ENCODE measurements around the gene RFX1.
A peak's percentile ranks its signal among the peaks of the same experiment; 100 is the strongest.
"Not testable (repeated sequence)": the region's sequence is repeated elsewhere in the genome, so short reads cannot be mapped to it uniquely, and the experiment has no call there.

The RFX1 gene

DNA sequence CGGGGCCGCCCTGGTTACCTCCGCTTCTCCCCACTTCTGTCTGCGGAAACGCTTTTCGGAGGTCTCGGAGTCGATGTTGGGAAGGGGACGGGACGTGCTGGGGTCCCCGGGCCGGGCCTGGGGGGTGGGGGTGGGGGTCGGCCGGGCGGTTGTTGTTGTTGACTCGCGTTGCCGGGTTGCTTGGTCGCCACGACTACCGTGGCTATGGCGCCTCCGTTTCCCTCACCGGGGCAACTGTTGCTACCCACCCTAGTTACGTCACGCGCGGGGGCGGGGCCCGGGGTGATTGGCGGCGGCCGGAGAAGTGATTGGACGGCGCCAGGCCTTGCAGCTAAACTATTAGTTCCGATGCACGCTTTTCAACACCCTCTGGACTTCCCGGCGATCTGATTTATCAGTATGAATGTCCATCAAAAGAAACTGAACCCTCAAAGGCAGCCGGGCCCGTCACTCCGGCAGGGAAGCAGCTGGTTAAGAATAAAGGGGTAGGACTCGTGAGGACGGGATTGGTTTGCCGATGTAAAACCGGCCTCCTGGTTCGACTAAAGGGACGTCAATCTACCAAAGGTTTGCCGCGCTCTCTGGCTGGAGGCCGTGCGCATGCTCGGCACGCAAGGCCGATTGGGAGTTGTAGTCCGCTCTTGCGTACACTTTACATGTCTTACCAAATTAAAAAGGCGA lies at the start of gene RFX1:
Gene RFX1 (minus strand): TSS at position 236 of the 681 bp plus-strand sequence. CDS start 12,477 bp downstream, outside the sequence.
- DNase-seq (ENCODE audit: low spot score), result peak; percentile 93

DNA sequence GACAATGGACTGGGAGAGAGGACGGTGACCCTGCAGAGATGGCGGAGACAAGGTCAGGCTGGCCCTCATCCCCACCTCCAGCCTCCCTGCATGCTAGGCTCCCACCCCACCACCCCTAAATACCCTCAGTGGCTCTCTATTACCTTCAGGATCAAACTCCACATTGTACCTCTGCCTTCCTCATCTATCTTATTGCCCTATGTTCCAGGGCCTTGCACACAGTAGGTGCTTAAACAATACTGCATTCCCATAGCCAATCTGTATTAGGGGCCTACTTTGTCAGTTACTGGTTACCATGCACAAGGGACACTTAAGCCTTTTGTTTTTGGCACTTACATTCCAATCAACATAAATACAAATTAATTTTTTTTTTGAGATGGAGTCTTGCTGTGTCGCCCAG lies 49.3 kb upstream of the RFX1 start:
- DNase-seq (ENCODE audit: low spot score), result no peak

DNA sequence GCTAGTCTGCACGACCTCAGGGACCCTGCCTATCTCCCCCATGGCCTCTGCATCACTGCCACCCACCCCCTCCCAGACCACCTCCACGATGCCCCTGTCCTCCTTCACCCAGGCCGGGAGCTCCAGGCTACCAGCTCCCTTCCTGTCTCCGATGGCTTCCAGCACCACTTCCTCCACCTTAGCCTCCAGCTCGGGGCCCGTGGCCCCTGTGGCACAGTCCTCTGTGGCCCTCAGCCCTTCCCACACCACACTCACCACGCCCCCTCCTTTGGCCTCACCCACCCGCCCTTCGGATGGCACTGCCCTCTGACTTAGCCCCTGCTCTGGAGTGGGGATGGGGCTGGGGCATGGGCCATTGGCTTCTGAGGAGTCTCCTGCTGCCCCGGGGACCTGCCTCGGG lies 48.6 kb upstream of the RFX1 start:
- no peak for DNase-seq (ENCODE audit: low spot score)

DNA sequence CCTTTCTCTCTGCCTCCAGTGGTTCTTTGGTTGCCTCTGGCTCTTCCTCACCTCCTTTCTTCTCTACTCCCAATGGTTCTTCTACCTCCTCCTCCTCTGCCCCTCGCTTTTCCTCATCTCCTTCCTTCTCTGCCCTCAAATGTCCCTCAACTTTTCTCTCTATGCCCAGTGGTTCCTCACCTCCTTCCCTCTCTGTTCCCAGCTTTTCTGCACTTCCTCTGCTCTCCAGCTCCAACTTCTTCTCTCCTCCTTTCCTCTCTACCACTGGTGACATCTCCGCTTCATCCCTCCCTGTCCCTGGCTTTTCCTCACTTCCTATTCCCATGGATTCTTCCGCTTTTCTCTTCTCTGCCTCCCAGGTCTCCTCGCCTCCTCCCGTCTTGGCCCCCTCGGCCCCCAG lies 48.0 kb upstream of the RFX1 start:
- no peak for DNase-seq (ENCODE audit: low spot score)

- no peak for DNase-seq (ENCODE audit: low spot score)
Measured at GRCh38 chr19:14053500-14053899, 47.4 kb upstream of the RFX1 start.

DNA sequence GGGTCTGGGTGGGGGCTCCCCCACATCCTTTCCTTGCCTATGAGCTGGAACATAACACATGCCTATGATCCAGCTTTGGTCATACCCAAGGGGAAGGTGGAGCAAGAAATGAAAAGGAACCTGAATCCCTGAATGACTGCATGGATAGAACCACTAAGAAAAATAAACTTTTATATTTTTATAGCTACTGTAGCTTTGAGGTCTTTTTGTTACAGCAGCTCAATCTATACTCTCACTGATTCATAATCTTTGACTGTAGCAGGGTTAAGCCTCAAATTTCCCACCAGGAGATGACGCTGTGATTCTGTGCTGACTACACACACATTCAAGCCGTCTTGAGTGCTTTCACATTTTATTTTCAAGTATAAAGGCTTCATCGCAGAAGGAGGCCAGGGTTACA lies 46.9 kb upstream of the RFX1 start:
- no peak for DNase-seq (ENCODE audit: low spot score)

DNA sequence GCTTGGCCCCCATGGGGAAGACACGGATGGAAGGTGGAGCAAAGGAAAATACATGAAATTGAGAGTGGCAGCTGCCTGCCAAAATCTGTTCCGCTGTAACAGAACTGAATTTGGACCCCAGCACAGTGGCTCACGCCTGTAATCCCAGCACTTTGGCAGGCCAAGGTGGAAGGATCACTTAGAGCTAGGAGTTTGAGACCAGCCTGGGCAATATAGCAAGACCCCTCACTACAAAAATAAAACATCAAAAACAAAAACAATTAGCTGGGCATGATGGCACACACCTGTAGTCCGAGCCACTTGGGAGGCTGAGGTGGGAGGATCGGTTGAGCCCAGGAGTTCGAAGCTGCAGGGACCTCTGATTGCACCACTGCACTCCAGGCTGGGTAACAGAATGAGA lies 46.4 kb upstream of the RFX1 start:
- no peak for DNase-seq (ENCODE audit: low spot score)

- no peak for DNase-seq (ENCODE audit: low spot score)
Measured at GRCh38 chr19:14051980-14052379, 45.9 kb upstream of the RFX1 start.

DNA sequence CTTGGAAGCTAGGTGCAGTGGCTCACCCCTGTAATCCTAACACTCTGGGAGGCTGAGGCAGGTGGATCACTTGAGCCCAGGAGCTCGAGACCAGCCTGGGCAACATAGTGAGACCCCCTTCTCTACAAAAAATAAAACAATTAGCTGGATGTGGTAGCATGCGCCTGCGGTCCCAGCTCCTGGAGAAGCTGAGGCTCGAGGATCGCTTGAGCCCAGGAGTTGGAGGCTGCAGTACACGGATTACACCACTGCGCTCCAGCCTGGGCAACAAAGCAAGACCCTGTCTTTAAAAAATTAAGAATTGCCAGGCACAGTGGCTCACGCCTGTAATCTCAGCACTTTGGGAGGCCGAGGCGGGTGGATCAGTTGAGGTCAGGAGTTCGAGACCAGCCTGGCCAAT lies 44.8 kb upstream of the RFX1 start:
- DNase-seq (ENCODE audit: low spot score), result not testable (repeated sequence)

- DNase-seq (ENCODE audit: low spot score), result no peak
Measured at GRCh38 chr19:14050512-14050911, 44.4 kb upstream of the RFX1 start.

DNA sequence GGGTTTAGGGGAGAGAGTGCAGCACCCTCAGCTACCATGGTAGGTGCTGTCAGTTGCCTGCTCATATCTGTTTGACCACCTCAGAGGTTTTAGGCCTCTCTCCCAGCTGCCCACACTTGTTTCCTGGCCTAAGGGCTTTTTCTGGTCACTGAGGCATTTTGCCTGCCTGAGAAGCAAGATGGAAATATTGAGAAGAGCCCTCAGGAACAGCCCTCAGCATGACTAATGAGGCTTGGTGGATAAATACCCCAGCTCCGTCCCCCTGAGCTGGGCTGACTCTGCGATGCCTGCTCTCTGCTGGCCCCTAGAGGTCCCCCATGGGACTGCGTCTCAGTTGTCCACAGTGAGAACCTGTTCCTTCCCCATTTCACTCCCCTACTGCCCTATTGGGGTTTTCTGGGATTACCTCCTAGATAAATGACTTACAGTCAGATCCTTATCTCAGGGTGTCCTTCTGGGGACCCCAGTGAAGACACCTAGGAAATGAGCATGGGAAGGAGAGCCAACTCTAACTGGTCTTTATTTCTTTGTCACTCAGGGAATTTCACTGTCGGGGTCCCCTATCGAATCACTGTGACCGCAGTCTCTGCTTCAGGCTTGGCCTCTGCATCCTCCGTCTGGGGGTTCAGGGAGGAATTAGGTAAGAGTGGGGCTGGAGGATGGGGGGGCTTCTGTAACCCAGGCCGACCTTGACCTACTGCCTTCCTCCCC lies 42.5 kb upstream of the RFX1 start:
- DNase-seq (ENCODE audit: low spot score), result peak; percentile 83

DNA sequence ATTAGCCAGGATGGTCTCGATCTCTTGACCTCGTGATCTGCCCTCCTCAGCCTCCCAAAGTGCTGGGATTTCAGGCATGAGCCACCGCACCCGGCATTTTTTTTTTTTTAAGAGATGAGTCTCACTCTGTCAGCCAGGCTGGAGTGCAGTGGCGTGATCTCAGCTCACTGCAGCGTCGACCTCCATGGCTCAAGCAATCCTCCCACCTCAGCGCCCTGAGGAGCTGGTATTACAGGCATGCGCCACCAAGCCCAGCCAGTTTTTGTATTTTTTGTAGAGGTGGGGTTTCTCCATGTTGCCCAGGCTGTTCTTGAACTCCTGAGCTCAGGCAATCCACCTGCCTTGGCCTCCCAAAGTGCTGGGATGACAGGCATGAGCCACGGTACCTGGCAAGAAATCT lies 41.7 kb upstream of the RFX1 start:
- not testable (repeated sequence) for DNase-seq (ENCODE audit: low spot score)

DNA sequence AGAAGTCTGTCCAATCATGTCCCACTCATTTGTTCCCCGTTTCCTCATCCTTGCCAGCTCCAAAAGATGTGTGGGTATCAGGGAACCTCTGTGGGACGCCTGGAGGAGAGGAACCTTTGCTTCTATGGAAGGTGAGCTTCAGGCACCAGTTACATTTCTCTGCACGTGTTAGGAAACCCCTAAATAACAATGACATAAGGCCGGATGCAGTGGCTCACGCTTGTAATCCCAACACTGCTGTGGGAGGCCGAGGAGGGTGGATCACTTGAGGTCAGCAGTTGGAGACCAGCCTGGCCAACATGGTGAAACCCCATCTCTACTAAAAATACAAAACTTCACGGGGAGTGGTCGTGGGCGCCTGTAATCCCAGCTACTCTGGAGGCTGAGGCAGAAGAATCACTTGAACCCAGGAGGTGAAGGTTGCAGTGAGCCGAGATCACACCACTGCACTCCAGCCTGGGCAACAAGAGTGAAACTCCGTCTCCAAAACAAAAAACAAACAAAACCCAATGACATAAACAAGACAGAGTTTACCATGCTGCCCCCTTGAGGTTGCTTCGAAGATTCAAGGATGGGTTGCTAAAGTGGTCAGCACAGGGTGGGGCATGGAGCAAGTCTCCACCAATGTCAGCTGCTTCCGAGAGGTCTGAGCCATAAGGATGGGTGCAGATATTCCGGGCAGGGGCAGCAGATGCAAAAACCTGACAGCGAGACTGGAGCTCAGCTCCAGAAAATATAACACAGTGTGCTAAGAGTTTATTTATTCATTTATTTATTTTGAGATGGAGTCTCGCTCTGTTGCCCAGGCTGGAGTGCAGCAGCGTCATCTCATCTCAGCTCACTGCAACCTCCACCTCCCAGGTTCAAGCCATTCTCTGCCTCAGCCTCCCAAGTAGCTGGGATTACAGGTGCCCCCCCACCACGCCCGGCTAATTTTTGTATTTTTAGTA lies 36.8 kb upstream of the RFX1 start:
- peak; percentile 74 for DNase-seq (ENCODE audit: low spot score)

GRCh38 chr19:14039181-14039580 lies 33.1 kb upstream of the RFX1 start:
- no peak for DNase-seq (ENCODE audit: low spot score)

- DNase-seq (ENCODE audit: low spot score), result no peak
Measured at GRCh38 chr19:14035706-14036105, 29.6 kb upstream of the RFX1 start.

DNA sequence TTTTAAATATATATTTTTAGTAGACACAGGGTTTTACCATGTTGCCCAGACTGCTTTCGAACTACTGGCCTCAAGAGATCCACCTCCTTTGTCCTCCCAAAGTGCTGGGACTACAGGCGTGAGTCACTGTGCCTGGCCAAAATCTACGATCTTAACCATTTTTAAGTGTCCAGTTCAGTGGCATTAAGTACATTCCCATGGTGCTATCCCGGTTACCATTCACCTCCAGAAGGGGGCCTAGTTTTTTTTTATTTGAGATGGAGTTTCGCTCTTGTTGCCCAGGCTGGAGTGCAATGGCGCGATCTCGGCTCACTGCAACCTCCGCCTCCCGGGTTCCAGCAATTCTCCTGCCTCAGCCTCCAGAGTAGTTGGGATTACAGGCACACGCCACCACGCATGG lies 29.0 kb upstream of the RFX1 start:
- not testable (repeated sequence) for DNase-seq (ENCODE audit: low spot score)

- no peak for DNase-seq (ENCODE audit: low spot score)
Measured at GRCh38 chr19:14033946-14034345, 27.8 kb upstream of the RFX1 start.

DNA sequence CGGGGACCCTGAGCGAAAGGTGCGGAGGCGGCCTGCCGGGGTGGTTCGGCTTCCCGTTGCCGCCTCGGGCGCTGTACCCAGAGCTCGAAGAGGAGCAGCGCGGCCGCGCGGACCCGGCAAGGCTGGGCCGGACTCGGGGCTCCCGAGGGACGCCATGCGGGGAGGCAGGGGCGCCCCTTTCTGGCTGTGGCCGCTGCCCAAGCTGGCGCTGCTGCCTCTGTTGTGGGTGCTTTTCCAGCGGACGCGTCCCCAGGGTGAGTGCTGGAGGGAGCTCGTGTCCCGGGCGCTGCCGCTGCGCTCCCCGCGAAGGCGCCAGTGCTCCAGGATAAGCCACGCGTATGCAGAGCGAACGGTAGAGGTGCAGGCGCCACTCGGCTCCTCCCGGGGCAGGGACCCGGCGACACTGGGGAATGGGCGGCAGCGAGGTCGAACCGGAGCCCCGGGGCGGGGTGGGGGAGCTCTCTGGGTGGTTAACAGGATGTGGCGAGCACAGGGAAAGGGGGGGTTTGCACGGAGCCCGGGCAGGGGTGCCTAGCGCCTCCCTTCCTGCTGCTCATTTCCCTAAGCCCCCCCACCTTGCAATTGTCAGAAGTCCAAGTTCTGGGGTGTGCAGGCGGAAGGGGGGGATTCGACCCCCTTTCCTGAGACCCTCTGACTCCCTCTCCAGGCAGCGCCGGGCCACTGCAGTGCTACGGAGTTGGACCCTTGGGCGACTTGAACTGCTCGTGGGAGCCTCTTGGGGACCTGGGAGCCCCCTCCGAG lies 25.8 kb upstream of the RFX1 start, which contains the start of gene IL27RA:
Gene IL27RA (plus strand): TSS at position 44 of the 762 bp plus-strand sequence. CDS start 111 bp downstream, at position 155.
- DNase-seq (ENCODE audit: low spot score), result peak; percentile 87

- no peak for DNase-seq (ENCODE audit: low spot score)
Measured at GRCh38 chr19:14030997-14031718, 25.0 kb upstream of the RFX1 start.

- DNase-seq (ENCODE audit: low spot score), result no peak
Measured at GRCh38 chr19:14028901-14029300, 22.8 kb upstream of the RFX1 start.

- DNase-seq (ENCODE audit: low spot score), result no peak
Measured at GRCh38 chr19:14027856-14028450, 21.8 kb upstream of the RFX1 start, which contains the start of gene RLN3. Gene RLN3 (plus strand): TSS chr19:14028148. CDS start chr19:14028205, 57 bp downstream.
